Natural killer cell (primary cell): ENCODE results near the gene CLEC5A. TPM values are rescaled to one million over a fixed set of nuclear protein-coding genes. Genes with fewer than 3 reads are reported as not detected.
A peak's percentile ranks its signal among the peaks of the same experiment; 100 is the strongest.
"Not testable (repeated sequence)": the region's sequence is repeated elsewhere in the genome, so short reads cannot be mapped to it uniquely, and the experiment has no call there.

Experiments
- ATAC-seq, 3 donors: fragments of 150-1000 bp in 2 of 3; fragments of 200-7000 bp in 1 of 3; cut with Tn5 transposase; 1 replicate in 1 of 3; 2 replicates in 2 of 3; pipeline ENCODE4 v1.10.0; 2021; ENCODE audit warnings: mild to moderate bottlenecking in 2 of 3, moderate library complexity in 2 of 3
- DNase-seq, 2 donors: peaks; one replicate each; pipeline versions ENCODE4 v3.0.0 to v3.0.0-alpha.2; 2013 to 2021; ENCODE audit warnings: mixed read lengths in 1 of 2
- H3K27ac ChIP-seq: one replicate; pipeline ENCODE4 v1.5.1; 2013; ENCODE audit warnings: mild to moderate bottlenecking, low read length
- H3K27me3 ChIP-seq: one replicate; pipeline ENCODE4 v1.6.1; 2013; ENCODE audit warnings: low read length; ENCODE audit not compliant: control insufficient read depth, insufficient read depth
- H3K36me3 ChIP-seq: one replicate; pipeline ENCODE4 v1.6.1; 2013; ENCODE audit warnings: low read length; ENCODE audit not compliant: control insufficient read depth, insufficient read depth
- H3K4me1 ChIP-seq: one replicate; pipeline ENCODE4 v1.6.1; 2013; ENCODE audit warnings: low read length; ENCODE audit not compliant: control insufficient read depth, insufficient read depth
- H3K4me3 ChIP-seq: one replicate; pipeline ENCODE4 v1.5.1; 2013; ENCODE audit warnings: low read length
- H3K9me3 ChIP-seq: one replicate; pipeline ENCODE4 v1.6.1; 2013; ENCODE audit warnings: low read length; ENCODE audit not compliant: control insufficient read depth, insufficient read depth
- H3K27ac Mint-ChIP-seq, 2 donors: one replicate each; pipeline ENCODE4 v1.8.0; 2022; ENCODE audit warnings: mild to moderate bottlenecking in 2 of 2, mixed read lengths in 2 of 2, moderate library complexity in 1 of 2
- H3K27me3 Mint-ChIP-seq, 2 donors: one replicate each; pipeline ENCODE4 v1.8.0; 2022; ENCODE audit warnings: low read depth in 2 of 2, mixed read lengths in 2 of 2
- H3K36me3 Mint-ChIP-seq: one replicate; pipeline ENCODE4 v1.8.0; 2022; ENCODE audit warnings: mixed read lengths
- H3K4me1 Mint-ChIP-seq, 2 donors: one replicate each; pipeline ENCODE4 v1.8.0; 2022; ENCODE audit warnings: mixed read lengths in 2 of 2
- H3K4me3 Mint-ChIP-seq: one replicate; pipeline ENCODE4 v1.8.0; 2022; ENCODE audit warnings: mild to moderate bottlenecking, moderate library complexity, mixed read lengths
- H3K9me3 Mint-ChIP-seq, 2 donors: one replicate each; pipeline ENCODE4 v1.8.0; 2022; ENCODE audit warnings: mixed read lengths in 2 of 2
- CTCF ChIP-seq: fragments of 200-600 bp; IDR thresholded peaks from one replicate; pipeline ENCODE4 v1.8.0; 2022; ENCODE audit warnings: antibody characterized with exemption
- WGBS: methylation state at CpG from one replicate; pipeline ENCODE4 v1.1.7; 2013; ENCODE audit warnings: missing lambda C conversion rate; ENCODE audit not compliant: insufficient coverage; 5-methylcytosine and 5-hydroxymethylcytosine counted together
- intact Hi-C: fragments of 100-400 bp; cut with micrococcal nuclease; formaldehyde crosslinking; loops from one replicate; pipeline ENCODE4 v1.14.2; 2022
- total RNA-seq, 4 donors: library from RNA; stranded (reverse); fragments of 120-200 nt in 1 of 4; gene quantifications; one replicate each; pipeline versions ENCODE4 v1.2.3 to v1.2.4, GENCODE V29; 2013 to 2022

CLEC5A gene
- total RNA-seq, 3 donors from 2014 or later (not counting 1 experiment from before 2014, with no cell fraction given): 0.60 TPM; not detected in 2

- WGBS: 80% methylated on average over 6 of the region's 6 CpGs
- Histone ChIP-seq H3K27ac (no peak overlapping the region), H3K4me1 (peaks cover 19% of the 10 kb centered on the region), H3K4me3 (no peak overlapping the region), H3K9me3 (no peaks in the 10 kb centered on the region), H3K27me3 (no peaks in the 10 kb centered on the region), H3K36me3 (no peaks in the 10 kb centered on the region)
- no peak for DNase-seq
- TF ChIP-seq CTCF: no peak
- intact Hi-C loops: no loop called here
- H3K27me3 Mint-ChIP-seq: no peaks in the 10 kb centered on the region
- H3K4me1 Mint-ChIP-seq: peaks cover 47 to 57% of the 10 kb centered on the region in 2 donors
- H3K9me3 Mint-ChIP-seq: no peaks in the 10 kb centered on the region
- no peaks in the 10 kb centered on the region for H3K36me3 Mint-ChIP-seq
- H3K27ac Mint-ChIP-seq: peak overlapping the region; percentile 75 to 89
- peak; percentile 55 to 66 (median 62) for ATAC-seq
- peak overlapping the region; percentile 74 for H3K4me3 Mint-ChIP-seq
Observed at GRCh38 chr7:141991140-141991539, 44.4 kb upstream of the CLEC5A start.

GRCh38 chr7:141990011-141990725, 43.4 kb upstream of the CLEC5A start:
- Mint-ChIP-seq H3K36me3 (no peaks in the 10 kb centered on the region), H3K4me1 (peaks cover 43 to 50% of the 10 kb centered on the region in 2 donors), H3K27me3 (no peaks in the 10 kb centered on the region), H3K4me3 (peak overlapping the region; percentile 71), H3K27ac (peak overlapping the region; percentile 75 to 89), H3K9me3 (no peaks in the 10 kb centered on the region)
- ATAC-seq: peak in 1 of 3 donors; percentile 43
- 77% methylated on average over 2 of the region's 2 CpGs for WGBS
- DNase-seq: no peak
- no peaks in the 10 kb centered on the region for H3K36me3 ChIP-seq
- H3K27ac ChIP-seq: no peak overlapping the region
- no peaks in the 10 kb centered on the region for H3K9me3 ChIP-seq
- H3K4me1 ChIP-seq: peaks cover 19% of the 10 kb centered on the region
- no peaks in the 10 kb centered on the region for H3K27me3 ChIP-seq
- intact Hi-C loops: no loop called here
- H3K4me3 ChIP-seq: no peak overlapping the region
- TF ChIP-seq CTCF: no peak

- H3K27ac Mint-ChIP-seq: peak overlapping the region in 1 of 2 donors; percentile 50
- H3K36me3 Mint-ChIP-seq: not testable (repeated sequence)
Observed at GRCh38 chr7:141987803-141988202, 41.0 kb upstream of the CLEC5A start.

GRCh38 chr7:141986923-141987322, 40.1 kb upstream of the CLEC5A start:
- Mint-ChIP-seq H3K4me1 (peaks cover 32 to 42% of the 10 kb centered on the region in 2 donors), H3K4me3 (no peak overlapping the region), H3K36me3 (no peaks in the 10 kb centered on the region), H3K9me3 (no peaks in the 10 kb centered on the region), H3K27ac (peak overlapping the region in 1 of 2 donors; percentile 50), H3K27me3 (no peaks in the 10 kb centered on the region)
- 87% methylated on average over 2 of the region's 2 CpGs for WGBS
- no peak overlapping the region for H3K27ac ChIP-seq
- H3K4me3 ChIP-seq: no peak overlapping the region
- TF ChIP-seq CTCF: no peak
- no peaks in the 10 kb centered on the region for H3K36me3 ChIP-seq
- no peaks in the 10 kb centered on the region for H3K27me3 ChIP-seq
- intact Hi-C loops: no loop called here
- ATAC-seq (no peak), DNase-seq (no peak)
- peaks cover 19% of the 10 kb centered on the region for H3K4me1 ChIP-seq
- H3K9me3 ChIP-seq: no peaks in the 10 kb centered on the region

More at GRCh38 chr7:141987803-141988202, 41.0 kb upstream of the CLEC5A start:
- H3K27ac ChIP-seq, intact Hi-C loops, H3K4me3 ChIP-seq, H3K9me3 ChIP-seq, DNase-seq, H3K27me3 Mint-ChIP-seq, H3K9me3 Mint-ChIP-seq, H3K36me3 ChIP-seq, ATAC-seq, H3K4me3 Mint-ChIP-seq, H3K27me3 ChIP-seq: not testable (repeated sequence)
- 93% methylated on average over 4 of the region's 4 CpGs for WGBS
- peaks cover 19% of the 10 kb centered on the region for H3K4me1 ChIP-seq
- peaks cover 32 to 42% of the 10 kb centered on the region in 2 donors for H3K4me1 Mint-ChIP-seq

GRCh38 chr7:141985926-141986325, 39.2 kb upstream of the CLEC5A start:
- H3K27me3 ChIP-seq, intact Hi-C loops, H3K36me3 Mint-ChIP-seq, H3K9me3 Mint-ChIP-seq, H3K4me1 ChIP-seq, H3K27ac Mint-ChIP-seq, H3K9me3 ChIP-seq, H3K36me3 ChIP-seq, H3K27me3 Mint-ChIP-seq, H3K27ac ChIP-seq, ATAC-seq, DNase-seq, H3K4me3 ChIP-seq, H3K4me3 Mint-ChIP-seq: not testable (repeated sequence)
- WGBS: 96% methylated on average over 8 of the region's 13 CpGs
- peaks cover 27 to 37% of the 10 kb centered on the region in 2 donors for H3K4me1 Mint-ChIP-seq
